ENCODE data around the gene ITFG1. TPM values are rescaled to one million over a fixed set of nuclear protein-coding genes. Genes with fewer than 3 reads are reported as not detected.

ITFG1 gene
- total and polyA plus RNA-seq, 2 of the 13 experiments (the other 11 are each of a cell fraction or from before 2014, with no cell fraction given), result 74.5 to 150 TPM

- TF ChIP-seq ZBTB3 (CRISPR knock-in tag; IDR thresholded peaks at IDR 0.05; ENCODE audit: borderline replicate concordance, low read depth) (no peak), ZMAT3 (CRISPR knock-in tag; conservative IDR thresholded peaks at IDR 0.05) (peak; percentile 71; the same call in 1 of the 2 replicates), STAT6 (CRISPR knock-in tag; IDR thresholded peaks at IDR 0.05; ENCODE audit: borderline replicate concordance) (no peak), ZNF660 (CRISPR knock-in tag; IDR thresholded peaks at IDR 0.05; ENCODE audit: borderline replicate concordance, low read depth) (no peak), KDM2A (CRISPR knock-in tag; IDR thresholded peaks at IDR 0.05; ENCODE audit: borderline replicate concordance, low read depth) (peak; percentile 60), ZBTB33 (CRISPR knock-in tag; IDR thresholded peaks at IDR 0.05) (no peak), POLR2AphosphoS2 (IDR thresholded peaks at IDR 0.05; ENCODE audit: low read depth, low read length) (no peak), KLF16 (CRISPR knock-in tag; IDR thresholded peaks at IDR 0.05) (no peak), SYNCRIP (IDR thresholded peaks at IDR 0.05; ENCODE audit: insufficient read depth, low read depth, low read length) (no peak), KLF6 (CRISPR knock-in tag; IDR thresholded peaks at IDR 0.05) (no peak), ONECUT2 (CRISPR knock-in tag; IDR thresholded peaks at IDR 0.05) (no peak), SP4 (CRISPR knock-in tag; IDR thresholded peaks at IDR 0.05) (no peak), ZNF3 (CRISPR knock-in tag; IDR thresholded peaks at IDR 0.05) (no peak), ZBTB20 (CRISPR knock-in tag; IDR thresholded peaks at IDR 0.05; ENCODE audit: borderline replicate concordance, low read depth) (no peak), DR1 (CRISPR knock-in tag; IDR thresholded peaks at IDR 0.05) (no peak), ZSCAN21 (CRISPR knock-in tag; IDR thresholded peaks at IDR 0.05; ENCODE audit: borderline replicate concordance) (peak; percentile 75), ZBTB21 (CRISPR knock-in tag; IDR thresholded peaks at IDR 0.05) (no peak), BRD4 (CRISPR knock-in tag; IDR thresholded peaks at IDR 0.05) (peak; percentile 56; the same call in 1 of the 2 replicates), ZFP1 (CRISPR knock-in tag; IDR thresholded peaks at IDR 0.05) (no peak), HNF4G (IDR thresholded peaks at IDR 0.05; ENCODE audit: borderline replicate concordance, low read depth, low read length) (no peak), HNF4G (CRISPR knock-in tag; IDR thresholded peaks at IDR 0.05; ENCODE audit: borderline replicate concordance, low read depth) (no peak), HDAC1 (CRISPR knock-in tag; IDR thresholded peaks at IDR 0.05) (peak; percentile 38; the same call in 1 of the 2 replicates), ZNF703 (CRISPR knock-in tag; IDR thresholded peaks at IDR 0.05; ENCODE audit: borderline replicate concordance) (no peak), HMG20B (CRISPR knock-in tag; conservative IDR thresholded peaks at IDR 0.05) (no peak), HOMEZ (CRISPR knock-in tag; IDR thresholded peaks at IDR 0.05; ENCODE audit: low read depth) (no peak)
Observed at GRCh38 chr16:47142821-47143676, 317.8 kb downstream of the ITFG1 start (continued).

Data from HepG2 (cell line).